ENCODE results near the gene ARID5B. TPM values are rescaled to one million over a fixed set of nuclear protein-coding genes. Genes with fewer than 3 reads are reported as not detected.

Gene ARID5B
- polyA plus RNA-seq, 3 donors = 1.00 to 2.5 (median 1.5) TPM

DNA sequence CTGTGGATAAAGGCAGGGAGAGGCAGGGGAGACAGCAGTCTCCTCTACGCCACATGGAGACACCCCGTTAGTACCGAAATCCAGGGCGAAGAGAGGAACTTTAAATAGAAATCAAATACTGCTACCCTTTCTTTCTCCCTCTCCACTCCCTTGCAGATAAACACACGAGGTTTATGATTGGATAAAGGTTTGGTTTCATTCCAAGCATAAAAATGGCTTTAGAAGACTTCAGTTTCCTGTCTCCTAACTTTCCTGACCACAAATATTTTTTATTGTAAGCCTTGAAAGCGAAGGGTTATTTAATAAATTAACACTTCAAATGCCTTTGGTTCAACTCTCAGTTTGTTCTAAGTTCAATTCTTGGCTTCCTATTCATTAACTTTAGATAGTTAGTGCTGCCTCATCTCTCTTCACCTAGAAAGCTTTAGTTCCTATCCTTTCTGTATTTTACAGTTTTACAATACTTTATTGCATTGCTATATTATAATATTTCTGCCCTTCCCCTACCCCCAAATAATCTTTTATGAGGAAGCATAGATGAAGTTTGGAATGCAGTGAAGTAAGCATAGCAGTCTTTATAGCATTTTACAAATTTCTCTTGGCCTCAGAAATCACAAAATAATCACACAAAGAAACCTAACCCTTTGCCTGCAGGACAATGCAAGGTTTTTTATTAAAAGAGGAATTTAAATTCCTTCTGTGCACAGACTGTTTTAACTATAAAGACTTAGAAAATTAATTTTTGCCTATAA is 31.5 kb upstream of the ARID5B start:
- H3K79me2 ChIP-seq (ENCODE audit: insufficient read depth, low read length) = no peaks in the 10 kb centered on the region
- H3K27me3 ChIP-seq (ENCODE audit: control insufficient read depth in 2 of 2, insufficient read depth in 2 of 2, low read length in 2 of 2) = no peaks in the 10 kb centered on the region
- no peak overlapping the region for H3K4me2 ChIP-seq (replicated peaks; ENCODE audit: extremely low read depth, low read length, poor library complexity, severe bottlenecking)
- no peak overlapping the region for H3K4me3 ChIP-seq (replicated peaks in 1 of 3; ENCODE audit: low read depth in 2 of 3, low read length in 3 of 3)
- Mint-ChIP-seq H3K4me3 (no peak overlapping the region), H3K4me1 (peaks cover 8% of the 10 kb centered on the region), H3K27ac (no peak overlapping the region), H3K36me3 (no peaks in the 10 kb centered on the region), H3K27me3 (ENCODE audit: low read depth in 3 of 3) (peaks cover 0 to 1% (median 0%) of the 10 kb centered on the region in 3 donors), H3K9me3 (no peaks in the 10 kb centered on the region)
- H4K20me1 ChIP-seq (ENCODE audit: insufficient read depth, low read length) = no peaks in the 10 kb centered on the region
- H3K27ac ChIP-seq (ENCODE audit: low read depth in 1 of 2, low read length in 2 of 2) = no peak overlapping the region
- intact Hi-C loops (cut with micrococcal nuclease) = no loop called here
- DNase-seq = no peak
- peak overlapping the region; percentile 50 for H2AFZ ChIP-seq (ENCODE audit: insufficient read depth, low read depth, low read length, poor library complexity, severe bottlenecking)
- no peaks in the 10 kb centered on the region for H3K36me3 ChIP-seq (replicated peaks in 1 of 2; ENCODE audit: control insufficient read depth in 1 of 2, insufficient read depth in 2 of 2, low read length in 2 of 2)
- WGBS (ENCODE audit: insufficient coverage) = no CpG with 5 or more reads among the region's 6 CpGs
- no peak overlapping the region for H3K9ac ChIP-seq (ENCODE audit: insufficient read depth, low read length, poor library complexity, severe bottlenecking)
- TF ChIP-seq, protein P1, sequence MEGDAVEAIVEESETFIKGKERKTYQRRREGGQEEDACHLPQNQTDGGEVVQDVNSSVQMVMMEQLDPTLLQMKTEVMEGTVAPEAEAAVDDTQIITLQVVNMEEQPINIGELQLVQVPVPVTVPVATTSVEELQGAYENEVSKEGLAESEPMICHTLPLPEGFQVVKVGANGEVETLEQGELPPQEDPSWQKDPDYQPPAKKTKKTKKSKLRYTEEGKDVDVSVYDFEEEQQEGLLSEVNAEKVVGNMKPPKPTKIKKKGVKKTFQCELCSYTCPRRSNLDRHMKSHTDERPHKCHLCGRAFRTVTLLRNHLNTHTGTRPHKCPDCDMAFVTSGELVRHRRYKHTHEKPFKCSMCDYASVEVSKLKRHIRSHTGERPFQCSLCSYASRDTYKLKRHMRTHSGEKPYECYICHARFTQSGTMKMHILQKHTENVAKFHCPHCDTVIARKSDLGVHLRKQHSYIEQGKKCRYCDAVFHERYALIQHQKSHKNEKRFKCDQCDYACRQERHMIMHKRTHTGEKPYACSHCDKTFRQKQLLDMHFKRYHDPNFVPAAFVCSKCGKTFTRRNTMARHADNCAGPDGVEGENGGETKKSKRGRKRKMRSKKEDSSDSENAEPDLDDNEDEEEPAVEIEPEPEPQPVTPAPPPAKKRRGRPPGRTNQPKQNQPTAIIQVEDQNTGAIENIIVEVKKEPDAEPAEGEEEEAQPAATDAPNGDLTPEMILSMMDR (IDR thresholded peaks at IDR 0.05) = no peak
- H3K4me1 ChIP-seq (ENCODE audit: control insufficient read depth in 1 of 2, insufficient read depth in 2 of 2, low read length in 2 of 2) = no peaks in the 10 kb centered on the region
- no peaks in the 10 kb centered on the region for H3K9me3 ChIP-seq (replicated peaks in 1 of 2; ENCODE audit: control insufficient read depth in 1 of 2, insufficient read depth in 1 of 2, low read length in 2 of 2)

DNA sequence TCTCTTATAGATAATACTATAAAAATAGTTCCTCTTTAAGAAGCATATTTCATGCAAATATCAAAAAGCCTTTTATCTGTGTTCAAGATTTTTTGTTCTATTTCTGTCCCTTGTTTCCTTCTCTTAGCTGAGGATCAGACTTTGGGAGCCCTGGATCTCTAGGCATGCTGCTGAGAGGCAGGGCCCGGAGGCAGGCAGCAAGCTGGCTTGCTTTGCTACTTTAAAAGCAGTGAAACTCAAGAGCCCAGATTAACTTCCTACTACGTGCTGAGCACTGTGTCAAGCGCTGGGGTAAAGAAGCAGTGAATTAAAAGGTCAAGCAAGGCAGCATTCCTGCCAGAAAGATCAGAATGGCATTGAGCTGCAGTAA is 31.0 kb upstream of the ARID5B start:
- 100% methylated on average over 3 of the region's 3 CpGs for WGBS (ENCODE audit: insufficient coverage)
- no peak for DNase-seq
- Mint-ChIP-seq H3K36me3 (no peaks in the 10 kb centered on the region), H3K27ac (no peak overlapping the region), H3K4me3 (no peak overlapping the region), H3K27me3 (ENCODE audit: low read depth in 3 of 3) (peaks cover 0 to 1% (median 0%) of the 10 kb centered on the region in 3 donors), H3K9me3 (no peaks in the 10 kb centered on the region), H3K4me1 (peaks cover 8% of the 10 kb centered on the region)
- intact Hi-C loops (cut with micrococcal nuclease) = no loop called here
- Histone ChIP-seq H2AFZ (ENCODE audit: insufficient read depth, low read depth, low read length, poor library complexity, severe bottlenecking) (no peak overlapping the region), H3K4me2 (replicated peaks; ENCODE audit: extremely low read depth, low read length, poor library complexity, severe bottlenecking) (no peak overlapping the region), H3K9me3 (replicated peaks in 1 of 2; ENCODE audit: control insufficient read depth in 1 of 2, insufficient read depth in 1 of 2, low read length in 2 of 2) (no peaks in the 10 kb centered on the region), H3K36me3 (replicated peaks in 1 of 2; ENCODE audit: control insufficient read depth in 1 of 2, insufficient read depth in 2 of 2, low read length in 2 of 2) (no peaks in the 10 kb centered on the region), H3K4me1 (ENCODE audit: control insufficient read depth in 1 of 2, insufficient read depth in 2 of 2, low read length in 2 of 2) (no peaks in the 10 kb centered on the region), H3K27me3 (ENCODE audit: control insufficient read depth in 2 of 2, insufficient read depth in 2 of 2, low read length in 2 of 2) (no peaks in the 10 kb centered on the region), H3K4me3 (replicated peaks in 1 of 3; ENCODE audit: low read depth in 2 of 3, low read length in 3 of 3) (no peak overlapping the region), H3K9ac (ENCODE audit: insufficient read depth, low read length, poor library complexity, severe bottlenecking) (no peak overlapping the region), H4K20me1 (ENCODE audit: insufficient read depth, low read length) (no peaks in the 10 kb centered on the region), H3K27ac (ENCODE audit: low read depth in 1 of 2, low read length in 2 of 2) (no peak overlapping the region), H3K79me2 (ENCODE audit: insufficient read depth, low read length) (no peaks in the 10 kb centered on the region)
- TF ChIP-seq, protein P1 (IDR thresholded peaks at IDR 0.05) = no peak
